Fibroblast of mammary gland (primary cell): ENCODE measurements around the gene EFNA1.
"Not testable (repeated sequence)": the region's sequence is repeated elsewhere in the genome, so short reads cannot be mapped to it uniquely, and the experiment has no call there.

Source experiments
- DNase-seq: peaks from one replicate; pipeline ENCODE4 v3.0.0-alpha.2; 2010; ENCODE audit warnings: low read depth
- H3K4me3 ChIP-seq: 2 replicates; pipeline ENCODE4 v1.5.1; 2011; ENCODE audit warnings: low read depth, mild to moderate bottlenecking, low read length, moderate library complexity; ENCODE audit not compliant: control insufficient read depth
- CTCF ChIP-seq: conservative IDR thresholded peaks from 2 replicates; pipeline ENCODE4 v1.5.1; 2011; ENCODE audit warnings: low read depth, low read length, inconsistent platforms; ENCODE audit not compliant: control insufficient read depth, insufficient read depth

EFNA1 gene

GRCh38 chr1:155166471-155167165 lies 38.9 kb downstream of the EFNA1 start:
- H3K4me3 ChIP-seq = no peak overlapping the region
- DNase-seq = no peak
- no peak for TF ChIP-seq CTCF

GRCh38 chr1:155167166-155168104 lies 39.8 kb downstream of the EFNA1 start:
- TF ChIP-seq CTCF = peak; percentile 87
- H3K4me3 ChIP-seq = no peak overlapping the region
- DNase-seq = peak; percentile 82

GRCh38 chr1:155168105-155168445 lies 40.4 kb downstream of the EFNA1 start:
- DNase-seq, H3K4me3 ChIP-seq: not testable (repeated sequence)

- TF ChIP-seq CTCF = no peak
- H3K4me3 ChIP-seq = no peak overlapping the region
- DNase-seq = no peak
These were observed 41.0 kb downstream of the EFNA1 start for GRCh38 chr1:155168456-155169210.

GRCh38 chr1:155169541-155169940 lies 41.9 kb downstream of the EFNA1 start:
- TF ChIP-seq CTCF = no peak
- DNase-seq = no peak
- no peak overlapping the region for H3K4me3 ChIP-seq

- TF ChIP-seq CTCF = no peak
- no peak for DNase-seq
- no peak overlapping the region for H3K4me3 ChIP-seq
These were observed 42.6 kb downstream of the EFNA1 start for GRCh38 chr1:155170101-155170785.
